PC-9 (cell line): ENCODE measurements around the gene GHRH. TPM values are rescaled to one million over a fixed set of nuclear protein-coding genes. Genes with fewer than 3 reads are reported as not detected.

ENCODE experiments used
- BruUV-seq: library from RNA; stranded (reverse); fragments of 400-500 nt; replicated peaks from 2 replicates; lab custom pipeline; 2021; lab: Mats Ljungman, UMichigan
- CTCF ChIA-PET: fragments of 300-600 bp; sonication (Branson Sonifier 250); formaldehyde crosslinking; loops from one replicate; lab custom pipeline; 2022; ENCODE audit warnings: antibody characterized with exemption; lab: Charles Lee
- POLR2A ChIA-PET: fragments of 300-600 bp; sonication (Branson Sonifier 250); formaldehyde crosslinking; loops from one replicate; lab custom pipeline; 2022; ENCODE audit warnings: antibody characterized with exemption; ENCODE audit not compliant: unreplicated experiment; lab: Charles Lee
- DNase-seq, 2 experiments: peaks; one replicate each; pipeline versions ENCODE4 v3.0.0 to v3.0.0-alpha.2; 2015 to 2022; ENCODE audit warnings: mixed read lengths in 1 of 2
- H2AFZ ChIP-seq: fragments of 200-600 bp; sonication (generic); 2 replicates; pipeline ENCODE4 v1.8.1; 2017; ENCODE audit warnings: antibody characterized with exemption
- H3F3A ChIP-seq: fragments of 200-600 bp; sonication (generic); 2 replicates; pipeline ENCODE4 v1.8.1; 2017; ENCODE audit warnings: antibody characterized with exemption, mild to moderate bottlenecking, low read depth; ENCODE audit not compliant: insufficient read depth
- H3K27ac ChIP-seq: fragments of 200-600 bp; sonication (generic); 2 replicates; pipeline ENCODE4 v1.6.1; 2016; ENCODE audit warnings: mixed run types
- H3K27me3 ChIP-seq: fragments of 200-600 bp; sonication (generic); 2 replicates; pipeline ENCODE4 v1.6.1; 2016; ENCODE audit warnings: low read depth, mixed run types; ENCODE audit not compliant: insufficient read depth
- H3K36me3 ChIP-seq: fragments of 200-600 bp; sonication (generic); 2 replicates; pipeline ENCODE4 v1.6.1; 2016; ENCODE audit warnings: low read depth, mixed run types
- H3K4me1 ChIP-seq: fragments of 200-600 bp; sonication (generic); replicated peaks from 2 replicates; pipeline ENCODE4 v1.6.1; 2016; ENCODE audit warnings: mixed run types; ENCODE audit not compliant: insufficient read depth
- H3K4me2 ChIP-seq: fragments of 200-600 bp; sonication (generic); 2 replicates; pipeline ENCODE4 v1.6.1; 2017; ENCODE audit warnings: mixed run types
- H3K4me3 ChIP-seq: fragments of 200-600 bp; sonication (generic); 2 replicates; pipeline ENCODE4 v1.6.1; 2016; ENCODE audit warnings: mixed run types
- H3K79me2 ChIP-seq: fragments of 200-600 bp; sonication (generic); 2 replicates; pipeline ENCODE4 v1.6.1; 2017; ENCODE audit warnings: low read depth, mixed run types
- H3K9me2 ChIP-seq: fragments of 200-600 bp; sonication (generic); 2 replicates; pipeline ENCODE4 v1.8.1; 2017; ENCODE audit warnings: mild to moderate bottlenecking; ENCODE audit not compliant: insufficient read depth
- H3K9me3 ChIP-seq: fragments of 200-600 bp; sonication (generic); 2 replicates; pipeline ENCODE4 v1.8.1; 2016; ENCODE audit warnings: low read depth; ENCODE audit not compliant: insufficient read depth
- H4K20me1 ChIP-seq: fragments of 200-600 bp; sonication (generic); 2 replicates; pipeline ENCODE4 v1.8.1; 2017; ENCODE audit not compliant: insufficient read depth
- EZH2 ChIP-seq: fragments of 200-600 bp; sonication (generic); IDR thresholded peaks from 2 replicates; pipeline ENCODE4 v1.8.0; 2017; ENCODE audit warnings: antibody characterized with exemption, low read depth
- intact Hi-C: fragments of 100-400 bp; cut with micrococcal nuclease; formaldehyde crosslinking; loops from one replicate; pipeline ENCODE4 v1.10.0; 2022; ENCODE audit not compliant: unreplicated experiment
- total RNA-seq: library from RNA; stranded (reverse); gene quantifications from 2 replicates; pipeline ENCODE4 v1.2.3, GENCODE V29; 2021
- TF ChIP-seq, protein P1 (sequence below): fragments of 200-600 bp; sonication (generic); conservative IDR thresholded peaks from 2 replicates; pipeline ENCODE4 v1.6.1; 2017; ENCODE audit warnings: mixed run types, antibody characterized with exemption, mild to moderate bottlenecking, moderate library complexity

Gene GHRH
- total RNA-seq, 1 experiment from 2014 or later, result not detected

DNA sequence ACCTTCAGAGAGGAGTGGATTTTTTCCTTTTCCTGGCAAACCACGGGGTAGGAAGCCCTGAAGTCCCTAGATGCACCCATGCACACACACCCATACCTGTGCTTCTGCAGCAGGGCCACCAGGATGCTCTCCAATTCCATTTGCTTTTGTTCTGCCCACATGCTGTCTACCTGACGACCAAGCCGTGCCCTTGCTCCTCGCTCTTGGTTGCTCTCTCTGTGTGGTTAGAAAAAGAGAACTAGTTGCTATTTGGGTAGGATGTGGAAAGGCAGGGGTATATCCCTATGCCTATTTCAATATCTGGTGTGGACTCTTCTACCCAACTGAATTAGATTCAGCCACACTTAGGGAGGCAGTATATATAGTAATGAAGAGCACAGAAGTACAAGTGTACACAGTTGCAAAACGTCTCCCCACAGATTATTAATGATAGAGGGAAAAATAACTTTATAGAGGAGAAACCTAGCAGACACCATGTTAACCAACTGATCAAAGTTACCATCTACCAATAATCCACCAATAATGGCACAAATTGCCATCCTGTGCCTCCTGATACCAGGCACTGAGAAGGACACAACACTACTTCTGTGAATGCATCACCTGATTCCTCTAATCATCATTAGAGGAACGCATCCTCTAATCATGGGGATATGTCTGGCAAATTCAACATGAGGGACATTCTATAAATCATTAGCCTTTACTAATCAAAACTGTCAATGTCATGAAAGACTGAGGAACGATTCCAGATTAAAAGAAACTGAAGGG, 7.3 kb downstream of the GHRH start:
- no peaks in the 10 kb centered on the region for H3K9me2 ChIP-seq
- peaks cover 23% of the 10 kb centered on the region for H3K27me3 ChIP-seq
- H3K79me2 ChIP-seq, result no peaks in the 10 kb centered on the region
- no peak overlapping the region for H3K4me2 ChIP-seq
- no peaks in the 10 kb centered on the region; the same call in 1 of the 2 replicates for H4K20me1 ChIP-seq
- H2AFZ ChIP-seq, result no peak overlapping the region
- POLR2A ChIA-PET, result interaction anchor here (0.6 kb wide), 1 partner anchor 346 kb away, joined by 3 read pairs; no protein-coding TSS in a partner anchor
- no peak overlapping the region for H3K4me3 ChIP-seq
- H3K36me3 ChIP-seq, result no peaks in the 10 kb centered on the region
- no peaks in the 10 kb centered on the region for H3K4me1 ChIP-seq
- no peaks in the 10 kb centered on the region for H3K9me3 ChIP-seq
- H3F3A ChIP-seq, result no peaks in the 10 kb centered on the region
- TF ChIP-seq, protein P1, sequence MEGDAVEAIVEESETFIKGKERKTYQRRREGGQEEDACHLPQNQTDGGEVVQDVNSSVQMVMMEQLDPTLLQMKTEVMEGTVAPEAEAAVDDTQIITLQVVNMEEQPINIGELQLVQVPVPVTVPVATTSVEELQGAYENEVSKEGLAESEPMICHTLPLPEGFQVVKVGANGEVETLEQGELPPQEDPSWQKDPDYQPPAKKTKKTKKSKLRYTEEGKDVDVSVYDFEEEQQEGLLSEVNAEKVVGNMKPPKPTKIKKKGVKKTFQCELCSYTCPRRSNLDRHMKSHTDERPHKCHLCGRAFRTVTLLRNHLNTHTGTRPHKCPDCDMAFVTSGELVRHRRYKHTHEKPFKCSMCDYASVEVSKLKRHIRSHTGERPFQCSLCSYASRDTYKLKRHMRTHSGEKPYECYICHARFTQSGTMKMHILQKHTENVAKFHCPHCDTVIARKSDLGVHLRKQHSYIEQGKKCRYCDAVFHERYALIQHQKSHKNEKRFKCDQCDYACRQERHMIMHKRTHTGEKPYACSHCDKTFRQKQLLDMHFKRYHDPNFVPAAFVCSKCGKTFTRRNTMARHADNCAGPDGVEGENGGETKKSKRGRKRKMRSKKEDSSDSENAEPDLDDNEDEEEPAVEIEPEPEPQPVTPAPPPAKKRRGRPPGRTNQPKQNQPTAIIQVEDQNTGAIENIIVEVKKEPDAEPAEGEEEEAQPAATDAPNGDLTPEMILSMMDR, result no peak
- CTCF ChIA-PET, result no interaction called here
- intact Hi-C loops, result no loop called here
- no TSS peak for BruUV-seq
- no peak overlapping the region for H3K27ac ChIP-seq
- DNase-seq, result no peak

DNA sequence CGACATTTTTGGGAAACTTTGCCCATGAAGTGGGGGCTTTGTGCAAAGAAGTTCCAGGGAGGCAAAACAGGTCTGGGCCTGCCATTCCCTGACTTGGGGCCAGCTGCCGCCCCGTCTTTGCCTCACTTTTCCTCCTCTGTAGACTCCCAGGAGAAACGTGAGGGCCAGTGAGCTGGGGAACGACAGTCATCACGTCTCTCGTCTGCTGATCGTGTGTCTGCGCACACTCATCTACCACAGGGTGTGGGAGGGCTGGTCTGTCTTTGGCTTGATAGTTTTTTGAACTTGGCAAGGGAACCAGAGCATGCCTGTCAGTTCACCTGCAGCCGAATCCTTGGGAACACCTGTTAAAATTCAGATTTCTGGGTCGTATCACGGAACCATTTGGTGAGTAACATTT, 8.5 kb downstream of the GHRH start:
- H3K4me2 ChIP-seq, result no peak overlapping the region
- TF ChIP-seq EZH2, result no peak
- TF ChIP-seq, protein P1, result no peak
- no peaks in the 10 kb centered on the region for H3K4me1 ChIP-seq
- no peak overlapping the region for H2AFZ ChIP-seq
- no peaks in the 10 kb centered on the region for H3F3A ChIP-seq
- intact Hi-C loops, result no loop called here
- no TSS peak for BruUV-seq
- H4K20me1 ChIP-seq, result no peaks in the 10 kb centered on the region; the same call in 1 of the 2 replicates
- peaks cover 19% of the 10 kb centered on the region for H3K27me3 ChIP-seq
- CTCF ChIA-PET, result no interaction called here
- no peak overlapping the region for H3K4me3 ChIP-seq
- POLR2A ChIA-PET, result no interaction called here
- H3K27ac ChIP-seq, result no peak overlapping the region
- no peaks in the 10 kb centered on the region for H3K36me3 ChIP-seq
- DNase-seq, result no peak
- H3K9me2 ChIP-seq, result no peaks in the 10 kb centered on the region
- H3K79me2 ChIP-seq, result no peaks in the 10 kb centered on the region
- H3K9me3 ChIP-seq, result no peaks in the 10 kb centered on the region

DNA sequence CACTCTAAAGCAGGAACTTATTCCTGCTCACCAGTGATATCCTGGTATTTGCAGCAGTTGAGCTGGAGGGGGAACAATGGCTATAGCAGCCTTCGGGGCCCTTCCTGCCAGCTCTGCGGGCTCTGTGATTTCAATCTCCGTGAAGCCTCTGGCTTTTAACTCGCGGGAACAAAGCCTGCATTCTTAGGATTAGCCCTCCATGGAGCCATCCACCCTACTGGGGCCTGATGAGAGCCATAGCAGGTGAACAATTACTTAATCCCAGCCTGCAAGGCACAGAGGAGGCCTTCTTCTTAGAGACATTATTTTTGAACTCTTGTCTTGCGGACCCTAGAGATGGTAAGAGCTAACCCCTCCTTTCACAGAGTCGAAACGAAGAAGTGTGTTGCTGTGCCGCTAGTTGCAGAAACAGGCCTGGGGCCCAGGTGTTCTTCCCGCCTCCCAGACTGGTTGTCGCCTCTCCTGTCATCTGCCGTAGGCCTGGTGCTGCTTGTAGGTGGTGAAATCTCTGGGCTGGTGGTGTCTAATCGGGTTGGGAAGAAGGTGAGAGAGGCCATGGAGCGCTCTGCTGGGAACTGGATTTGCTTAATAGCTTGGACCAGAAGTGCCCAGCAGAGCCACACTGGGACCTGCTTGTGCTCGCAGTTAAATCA, 9.7 kb downstream of the GHRH start:
- Histone ChIP-seq H3K27ac (no peak overlapping the region), H3K36me3 (no peaks in the 10 kb centered on the region), H3K4me3 (no peak overlapping the region), H3K27me3 (peaks cover 19% of the 10 kb centered on the region), H3K4me1 (no peaks in the 10 kb centered on the region), H3K79me2 (no peaks in the 10 kb centered on the region), H2AFZ (no peak overlapping the region), H3K9me3 (no peaks in the 10 kb centered on the region), H3F3A (no peaks in the 10 kb centered on the region), H3K9me2 (no peaks in the 10 kb centered on the region), H4K20me1 (no peaks in the 10 kb centered on the region; the same call in 1 of the 2 replicates), H3K4me2 (no peak overlapping the region)
- CTCF ChIA-PET, result interaction anchor here (0.8 kb wide), 1 partner anchor 973 kb away, joined by 7 read pairs; no protein-coding TSS in a partner anchor
- no peak for TF ChIP-seq EZH2
- TF ChIP-seq, protein P1, result no peak
- no peak for DNase-seq
- BruUV-seq, result no TSS peak
- POLR2A ChIA-PET, result no interaction called here
- intact Hi-C loops, result no loop called here
